Fibroblast of skin of left quadriceps (primary cell): ENCODE measurements around the gene NSF.
"Not testable (repeated sequence)": the region's sequence is repeated elsewhere in the genome, so short reads cannot be mapped to it uniquely, and the experiment has no call there.

Source experiments
- DNase-seq, 2 experiments: peaks; one replicate each; pipeline ENCODE4 v3.0.0-alpha.2; 2013; ENCODE audit warnings: low read depth in 2 of 2

The NSF gene

DNA sequence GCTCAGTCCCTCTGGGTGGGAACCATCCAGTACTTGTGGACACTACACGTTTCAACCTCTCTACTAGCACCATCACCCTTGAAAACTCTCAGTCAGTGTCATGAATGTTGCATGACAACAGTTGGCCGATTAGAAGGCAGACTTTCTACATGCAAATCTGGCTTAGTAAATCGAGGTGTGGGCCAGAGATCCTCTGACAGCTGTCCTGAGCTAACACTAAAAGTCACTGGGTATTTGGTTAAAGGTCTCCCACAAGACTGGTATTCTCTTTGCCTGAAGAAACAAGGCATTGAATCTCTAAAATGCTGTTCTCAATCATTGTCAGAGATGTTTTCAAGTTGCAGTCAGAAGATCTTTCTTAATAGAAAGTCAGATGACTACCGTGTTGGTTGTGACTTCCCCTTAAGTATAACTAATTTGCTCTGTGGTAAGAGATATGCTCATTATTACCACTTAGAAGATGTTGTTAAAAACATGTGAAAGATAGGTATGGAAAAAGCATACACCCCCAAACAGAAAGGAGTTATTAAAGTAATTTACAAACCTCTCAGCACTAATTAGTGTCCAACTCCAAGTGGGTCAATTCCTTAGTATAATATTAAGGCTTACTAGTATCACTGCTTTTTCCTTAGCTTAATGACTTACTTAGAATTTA lies 165.7 kb downstream of the NSF start:
- no peak for DNase-seq

DNA sequence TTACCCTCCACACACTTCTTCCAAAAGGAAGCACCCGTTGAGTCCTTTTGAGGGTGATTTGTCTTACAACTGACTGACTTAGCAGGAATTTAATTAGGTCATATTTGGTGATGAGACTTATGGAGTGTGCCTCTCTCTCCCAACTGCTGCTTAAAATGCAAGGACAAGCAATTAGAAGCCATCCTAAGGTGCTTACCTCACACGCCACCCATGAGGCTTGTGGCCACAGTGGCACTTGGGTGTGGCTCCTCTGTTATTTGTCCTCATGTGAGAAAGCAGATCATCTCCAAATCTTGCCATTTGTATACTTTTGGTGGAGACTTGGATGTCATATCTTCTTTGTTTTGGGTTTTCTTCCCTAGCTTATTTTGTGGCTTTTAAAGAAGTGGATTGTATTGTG lies 166.4 kb downstream of the NSF start:
- DNase-seq = no peak

- not testable (repeated sequence) for DNase-seq
Measured at GRCh38 chr17:46757588-46757987, 167.1 kb downstream of the NSF start.

- no peak for DNase-seq
Measured at GRCh38 chr17:46758614-46759013, 168.1 kb downstream of the NSF start.

DNA sequence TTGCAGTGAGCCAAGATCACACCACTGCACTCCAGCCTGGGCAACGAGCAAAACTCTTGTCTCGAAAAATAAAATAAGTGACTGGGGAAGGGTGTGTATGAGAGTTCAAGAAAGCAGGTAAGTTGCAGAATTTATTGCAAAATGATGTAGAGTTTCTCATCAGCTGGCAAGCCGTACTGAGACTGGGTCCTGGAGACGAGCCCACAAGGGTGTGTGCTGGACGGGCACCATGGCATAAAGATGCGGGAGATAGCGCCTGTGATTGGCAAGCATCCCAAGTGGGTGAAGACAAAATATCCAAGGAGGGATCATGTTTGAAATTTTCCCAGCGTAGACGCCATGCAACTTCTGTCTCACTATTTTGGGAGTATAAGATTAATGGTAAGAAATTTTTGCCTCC lies 168.7 kb downstream of the NSF start:
- DNase-seq = no peak

DNA sequence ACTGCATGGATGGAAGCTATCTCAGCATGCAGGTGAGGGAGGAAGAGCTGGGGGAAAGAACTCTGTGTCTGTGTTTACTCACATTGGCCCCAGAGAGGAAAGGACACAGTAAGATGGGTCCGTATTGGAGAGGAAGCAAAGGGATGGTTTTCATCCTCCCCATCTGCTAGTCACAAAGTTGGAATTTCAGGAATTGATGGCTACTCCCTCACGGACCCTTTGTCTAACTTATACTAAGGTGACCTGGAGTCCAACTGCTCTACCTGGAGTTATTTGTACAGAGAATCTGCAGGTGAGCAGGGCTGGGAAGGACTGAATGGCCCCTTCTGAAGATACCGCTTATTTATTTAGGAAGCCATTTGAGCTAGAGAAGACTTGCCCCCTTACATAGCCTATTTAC lies 172.9 kb downstream of the NSF start:
- no peak for DNase-seq

- no peak for DNase-seq
Measured at GRCh38 chr17:46764000-46764708, 173.7 kb downstream of the NSF start.

GRCh38 chr17:46764709-46765401 lies 174.4 kb downstream of the NSF start:
- peak; percentile 78 to 85 for DNase-seq

- DNase-seq = no peak
Measured at GRCh38 chr17:46765453-46765852, 175.0 kb downstream of the NSF start.

GRCh38 chr17:46766493-46767491 lies 176.3 kb downstream of the NSF start:
- no peak for DNase-seq

DNA sequence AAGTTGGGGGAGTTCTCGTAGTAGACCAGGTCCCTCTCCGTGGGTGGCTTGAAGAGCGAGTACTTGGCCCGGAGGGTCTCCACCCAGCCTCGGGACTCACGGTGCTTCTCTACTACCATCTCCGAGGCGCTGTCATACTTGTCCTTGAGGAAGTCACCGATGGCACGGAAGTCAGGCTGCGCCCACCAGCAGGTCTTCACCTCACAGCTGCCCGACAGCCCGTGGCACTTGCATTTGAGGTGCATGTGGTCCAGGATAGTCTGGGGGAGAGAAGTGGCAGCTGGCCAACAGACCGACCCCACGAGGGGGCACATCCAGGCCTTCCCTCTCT lies 178.0 kb downstream of the NSF start:
- DNase-seq = no peak

- DNase-seq = not testable (repeated sequence)
Measured at GRCh38 chr17:46768896-46769295, 178.4 kb downstream of the NSF start.

GRCh38 chr17:46769531-46770438 lies 179.3 kb downstream of the NSF start:
- DNase-seq = no peak

- no peak for DNase-seq
Measured at GRCh38 chr17:46770439-46770817, 180.0 kb downstream of the NSF start.

DNA sequence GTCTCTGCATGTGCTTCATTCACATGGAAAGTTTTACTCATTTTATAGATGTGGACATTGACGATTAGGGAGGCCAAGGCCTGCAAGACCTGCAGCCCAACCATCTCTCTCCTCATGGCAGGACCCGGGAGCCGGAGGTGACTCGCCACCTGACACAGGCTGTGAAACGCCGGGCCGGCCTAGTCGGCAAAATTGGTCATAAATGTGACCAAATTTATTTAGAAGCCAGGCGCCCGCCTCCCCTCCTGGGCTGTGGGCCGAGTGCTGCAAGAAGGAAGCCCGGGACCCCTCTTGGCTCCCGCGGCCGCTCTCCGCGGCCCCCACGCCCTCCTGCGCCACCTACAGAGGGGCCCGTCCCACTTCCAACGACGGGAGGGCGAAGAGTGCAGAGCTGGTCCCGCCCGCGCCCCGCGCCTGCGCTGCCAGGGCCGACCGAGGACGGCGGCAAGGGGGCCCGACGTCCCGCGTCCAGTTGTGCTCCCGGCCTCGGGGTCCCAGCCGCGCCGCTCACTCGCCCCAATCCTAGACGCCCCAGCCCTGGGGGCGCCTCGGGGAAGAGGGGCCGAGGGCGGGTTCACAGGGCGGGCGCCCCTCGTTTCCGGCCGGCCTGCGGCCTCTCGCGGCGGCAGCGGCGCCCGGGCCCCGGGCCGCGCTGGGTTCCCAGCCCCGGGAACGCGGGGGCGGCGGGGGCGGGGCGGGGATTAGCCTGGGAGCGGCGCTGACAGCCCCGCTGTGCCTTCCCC lies 180.5 kb downstream of the NSF start:
- DNase-seq = no peak

DNA sequence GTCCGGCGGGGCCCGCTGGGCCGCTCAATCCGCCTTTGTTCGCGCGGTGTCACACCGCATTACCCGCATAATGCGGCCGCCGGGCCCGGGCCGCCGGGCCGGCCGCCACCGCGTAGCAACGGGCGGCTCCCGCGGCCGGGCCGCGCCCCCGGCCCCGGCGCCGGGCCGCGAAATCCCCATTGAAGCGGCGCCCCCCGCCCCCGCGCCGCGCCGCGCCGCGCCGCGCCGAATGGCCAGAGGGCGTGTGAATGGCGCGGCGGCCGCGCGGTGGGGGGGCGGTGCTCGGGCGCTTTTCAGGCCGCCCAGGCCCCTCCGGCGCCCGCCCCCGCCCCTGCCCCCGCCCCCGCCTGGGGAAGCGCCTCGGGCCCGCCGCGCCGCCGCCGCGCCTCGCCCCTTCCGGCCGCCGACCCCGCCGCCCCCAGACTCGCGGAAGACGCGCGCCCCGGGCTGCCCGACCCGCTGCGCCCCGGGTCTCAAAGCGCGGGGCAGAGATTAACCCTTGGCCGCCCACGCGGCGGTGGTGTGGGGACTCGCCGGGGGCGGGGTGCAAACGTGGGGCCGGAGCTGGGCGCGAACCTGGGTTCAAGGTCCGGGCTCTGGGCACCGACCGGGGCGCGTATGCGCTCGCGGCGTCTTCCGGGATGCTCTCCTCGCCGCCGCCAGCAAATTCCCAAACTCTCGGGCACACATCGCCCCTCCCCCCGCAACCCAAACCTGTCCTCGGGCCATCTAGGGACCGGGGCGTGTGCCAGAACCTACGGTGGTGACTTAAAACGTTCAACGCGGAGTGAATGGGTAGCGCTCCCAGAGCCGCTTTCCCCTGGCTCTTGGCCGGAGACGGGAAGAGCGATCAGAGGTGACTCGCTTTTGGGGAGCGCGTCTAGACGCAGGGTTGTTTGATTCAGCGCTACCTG lies 181.3 kb downstream of the NSF start:
- DNase-seq = no peak

GRCh38 chr17:46772475-46773220 lies 182.2 kb downstream of the NSF start:
- no peak for DNase-seq

GRCh38 chr17:46773221-46773605 lies 182.7 kb downstream of the NSF start:
- DNase-seq = no peak
